GM20000 (cell line): Measurements from ENCODE around the gene SPG7.

Experiments
- DNase-seq: peaks from one replicate; pipeline ENCODE4 v3.0.0; 2012; ENCODE audit warnings: low spot score
- TF ChIP-seq, protein P1 (sequence below): IDR thresholded peaks from 2 replicates; pipeline ENCODE4 v1.5.1; 2012; ENCODE audit warnings: mild to moderate bottlenecking, control low read depth; ENCODE audit errors: extremely low read depth, missing control alignments

The SPG7 gene

DNA sequence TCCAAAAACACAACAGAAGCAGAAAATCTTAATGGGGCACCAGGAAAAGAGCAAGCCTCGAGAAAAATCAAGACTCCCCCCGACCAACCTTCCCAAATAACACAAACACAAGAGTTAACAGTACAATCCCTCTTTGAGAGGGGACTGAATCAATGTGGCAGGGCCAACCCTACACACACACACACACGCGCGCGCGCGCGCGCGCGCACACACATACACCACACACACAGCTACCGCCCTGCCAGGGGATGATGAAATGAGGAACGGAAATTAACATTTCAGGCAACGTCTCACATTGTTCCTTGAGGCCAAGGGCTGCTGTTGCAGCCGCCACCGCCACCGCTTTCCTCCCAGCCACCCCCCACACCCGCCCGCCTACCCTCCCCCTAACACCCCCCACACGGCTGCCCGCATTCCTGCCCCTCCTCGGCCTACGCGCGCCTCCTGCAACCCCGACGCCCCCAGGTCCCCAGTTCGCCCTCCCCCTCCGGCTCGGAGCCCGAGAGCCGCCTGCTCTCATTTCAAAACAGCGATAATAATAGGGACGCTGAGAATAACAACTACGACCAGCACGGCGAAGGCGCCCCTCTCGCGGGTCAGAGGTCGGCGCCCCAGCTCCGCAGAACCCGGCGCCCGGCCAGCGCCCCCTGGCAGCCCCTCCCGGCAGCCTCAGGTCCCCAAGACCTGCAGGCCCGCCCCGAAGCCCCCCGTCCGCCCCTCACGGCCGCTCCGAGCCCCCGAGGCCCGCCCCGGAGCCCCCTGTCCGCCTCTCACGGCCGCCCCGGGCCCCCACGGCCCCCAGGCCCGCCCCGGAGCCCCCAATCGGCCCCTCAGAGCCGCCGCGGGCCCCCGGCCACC is 18.9 kb upstream of the SPG7 start:
- DNase-seq: peak; percentile 79
- TF ChIP-seq, protein P1, sequence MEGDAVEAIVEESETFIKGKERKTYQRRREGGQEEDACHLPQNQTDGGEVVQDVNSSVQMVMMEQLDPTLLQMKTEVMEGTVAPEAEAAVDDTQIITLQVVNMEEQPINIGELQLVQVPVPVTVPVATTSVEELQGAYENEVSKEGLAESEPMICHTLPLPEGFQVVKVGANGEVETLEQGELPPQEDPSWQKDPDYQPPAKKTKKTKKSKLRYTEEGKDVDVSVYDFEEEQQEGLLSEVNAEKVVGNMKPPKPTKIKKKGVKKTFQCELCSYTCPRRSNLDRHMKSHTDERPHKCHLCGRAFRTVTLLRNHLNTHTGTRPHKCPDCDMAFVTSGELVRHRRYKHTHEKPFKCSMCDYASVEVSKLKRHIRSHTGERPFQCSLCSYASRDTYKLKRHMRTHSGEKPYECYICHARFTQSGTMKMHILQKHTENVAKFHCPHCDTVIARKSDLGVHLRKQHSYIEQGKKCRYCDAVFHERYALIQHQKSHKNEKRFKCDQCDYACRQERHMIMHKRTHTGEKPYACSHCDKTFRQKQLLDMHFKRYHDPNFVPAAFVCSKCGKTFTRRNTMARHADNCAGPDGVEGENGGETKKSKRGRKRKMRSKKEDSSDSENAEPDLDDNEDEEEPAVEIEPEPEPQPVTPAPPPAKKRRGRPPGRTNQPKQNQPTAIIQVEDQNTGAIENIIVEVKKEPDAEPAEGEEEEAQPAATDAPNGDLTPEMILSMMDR: no peak

DNA sequence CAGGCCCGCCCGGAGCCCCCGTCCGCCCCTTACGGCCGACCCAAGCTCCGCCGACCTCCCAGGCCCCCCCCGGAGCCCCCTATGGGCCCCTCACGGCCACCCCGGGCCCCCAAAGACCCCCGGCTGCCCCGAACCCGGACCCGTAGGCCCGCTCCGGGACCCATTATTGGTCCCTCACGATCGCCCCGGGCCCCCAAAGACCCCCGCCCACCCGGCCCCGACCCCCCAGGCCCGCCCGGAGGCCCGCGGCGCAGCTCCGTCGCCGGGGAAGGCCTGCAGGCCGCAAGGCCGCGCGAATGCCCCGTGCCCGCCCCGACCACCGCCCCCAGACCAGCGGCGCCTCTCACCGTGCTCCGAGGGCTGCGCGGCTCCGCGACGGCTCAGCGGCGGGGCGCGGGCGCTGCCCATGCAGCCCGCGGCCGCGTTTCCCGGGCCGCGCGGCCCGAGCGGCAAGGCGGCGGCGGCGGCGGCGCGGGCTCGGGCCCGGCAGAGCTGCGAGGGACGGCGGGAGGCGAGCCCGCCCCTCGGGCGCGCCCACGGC is 18.2 kb upstream of the SPG7 start:
- TF ChIP-seq, protein P1: no peak
- no peak for DNase-seq

DNA sequence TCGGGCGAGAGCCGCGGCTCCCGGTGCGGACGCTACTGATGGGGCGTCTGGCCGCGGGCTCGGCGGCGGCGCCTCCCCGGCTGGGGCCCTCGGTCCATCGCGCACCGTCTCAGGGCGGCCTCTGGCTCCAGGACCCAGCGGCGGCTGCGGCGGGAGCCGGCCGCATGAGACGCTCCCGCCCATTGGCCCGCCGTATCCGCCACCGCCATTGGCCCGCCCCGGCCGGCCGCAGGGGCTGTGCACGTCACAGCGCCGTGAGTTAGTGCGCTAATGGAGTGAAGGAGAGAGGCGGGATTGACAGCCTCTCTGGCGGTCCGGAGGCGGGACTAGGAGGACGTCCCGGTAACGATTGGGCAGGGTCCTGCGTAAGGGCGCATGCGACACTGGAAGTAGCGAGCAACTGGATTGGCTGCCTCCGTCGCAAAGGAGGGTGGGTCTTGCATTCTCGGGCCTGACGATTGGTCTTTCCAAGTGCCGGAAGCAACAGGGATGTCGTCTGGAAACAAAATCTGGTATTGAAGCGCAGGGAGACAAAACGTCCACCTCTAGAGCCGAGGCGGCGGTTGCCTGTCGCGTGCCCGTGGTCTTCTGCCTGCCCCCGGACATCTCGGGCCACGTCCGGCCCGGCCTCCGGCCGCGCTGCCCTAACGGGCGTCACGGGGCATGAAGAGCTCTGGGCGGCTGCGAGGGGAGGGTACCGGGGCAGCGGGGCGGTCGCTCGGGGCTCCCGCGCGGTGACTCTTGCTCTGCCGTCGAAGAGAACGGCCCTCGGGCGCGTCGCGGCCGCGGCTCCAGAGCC is 17.6 kb upstream of the SPG7 start, which contains the start of gene ANKRD11:
ANKRD11 (minus strand) TSS at position 123 of the 799 bp plus-strand sequence. CDS start 173,542 bp downstream, outside the sequence.
- peak; percentile 100 for DNase-seq
- TF ChIP-seq, protein P1: no peak

DNA sequence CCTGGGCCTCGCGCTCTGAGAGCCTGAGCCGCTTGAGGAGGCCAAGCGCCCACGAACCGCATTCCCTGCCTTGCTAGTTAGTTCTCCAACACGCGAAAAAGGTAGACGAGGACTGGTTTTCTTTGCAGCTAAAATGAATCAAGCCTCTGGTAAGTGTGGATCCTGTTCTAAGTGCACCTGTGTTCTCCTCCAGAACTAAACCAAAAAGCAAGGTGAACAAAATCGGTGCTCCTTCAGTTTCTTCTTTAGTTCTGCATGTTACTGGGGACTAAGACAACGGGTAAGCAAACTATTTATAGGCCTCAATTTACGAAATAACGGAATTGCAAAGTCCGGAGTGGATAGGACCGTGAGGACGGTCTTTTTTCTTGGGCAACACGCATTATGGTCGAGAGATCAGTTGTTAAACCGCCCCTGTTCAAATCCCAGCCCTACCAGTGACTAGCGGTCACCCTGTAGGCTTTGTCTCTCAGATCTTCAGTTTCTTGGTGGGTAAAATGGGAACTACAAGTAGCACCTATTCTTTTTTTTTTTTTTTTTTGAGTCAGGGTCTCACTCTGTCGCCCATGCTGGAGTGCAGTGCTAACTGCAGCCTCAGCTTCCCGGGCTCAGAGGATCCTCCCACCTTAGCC is 16.8 kb upstream of the SPG7 start:
- TF ChIP-seq, protein P1: no peak
- DNase-seq: no peak

DNA sequence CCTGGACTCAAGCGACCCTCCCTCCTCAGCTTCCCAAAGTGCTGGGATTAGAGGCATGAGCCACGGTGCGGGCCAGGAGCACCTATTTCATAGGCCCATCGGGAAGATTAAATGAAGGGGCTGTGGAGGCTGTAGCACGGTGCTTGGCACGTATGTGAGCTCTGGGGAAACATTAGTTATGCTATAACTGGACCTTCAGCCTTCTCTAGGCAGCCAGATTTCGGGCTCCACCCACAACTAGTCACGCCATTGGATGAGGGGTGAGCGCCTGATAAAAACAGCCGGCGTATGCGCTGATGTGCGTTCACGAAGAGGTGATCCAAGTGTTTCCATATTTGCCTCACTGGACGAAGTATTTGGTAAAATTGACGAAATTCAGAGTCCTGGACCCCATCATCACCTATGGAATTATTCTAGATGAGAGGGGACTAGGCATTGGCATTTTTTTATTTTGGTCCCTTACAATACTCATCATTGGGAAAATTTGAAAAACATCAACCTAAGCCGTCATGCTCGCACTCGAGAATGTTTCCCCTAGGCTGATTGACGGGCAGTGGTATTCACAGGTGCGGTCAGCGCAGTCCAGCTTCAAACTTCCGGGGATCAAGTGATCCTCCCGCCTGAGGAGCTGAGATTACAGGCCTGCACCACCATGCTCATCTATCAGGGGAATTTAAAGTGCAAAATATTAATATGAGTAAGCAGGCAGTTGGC is 16.1 kb upstream of the SPG7 start:
- TF ChIP-seq, protein P1: no peak
- no peak for DNase-seq

DNA sequence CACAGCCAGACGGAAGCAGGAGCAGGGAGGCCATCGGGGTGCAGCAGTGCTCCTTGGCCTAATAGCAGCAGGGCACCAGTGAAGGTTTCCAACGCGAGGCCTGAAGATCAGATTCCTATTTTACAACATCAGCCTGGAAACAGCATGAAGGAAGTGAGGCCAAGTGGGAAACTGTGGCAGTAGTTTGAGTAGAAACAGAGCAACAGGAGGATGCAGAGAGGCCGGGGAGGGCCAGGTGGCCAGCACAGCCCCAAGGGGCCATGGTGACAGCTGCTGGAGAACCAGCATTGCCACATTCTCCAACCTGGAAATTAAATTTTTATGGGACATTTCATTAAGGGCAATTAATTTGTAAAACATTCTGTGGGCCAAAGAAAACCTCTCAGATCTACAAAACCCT is 14.4 kb upstream of the SPG7 start:
- TF ChIP-seq, protein P1: no peak
- no peak for DNase-seq
